HepG2 (cell line): Measurements from ENCODE around the gene HEXIM1. TPM values are rescaled to one million over a fixed set of nuclear protein-coding genes. Genes with fewer than 3 reads are reported as not detected.

ENCODE experiments used
- AGO2 ChIP-seq: fragments of 200-400 bp; formaldehyde crosslinking; optimal IDR thresholded peaks from 2 replicates; pipeline ENCODE3; 2017; ENCODE audit warnings: mild to moderate bottlenecking, low read depth, low read length, moderate library complexity
- CBX2 ChIP-seq, 2 experiments: fragments of 200-600 bp in 1 of 2; sonication (generic); formaldehyde crosslinking in 1 of 2; IDR thresholded peaks; 2 replicates each; pipeline versions ENCODE4 v1.7.0 to v1.8.1; 2018 to 2022; ENCODE audit warnings: low read depth in 2 of 2, low read length in 1 of 2, mild to moderate bottlenecking in 1 of 2, missing genetic modification reagents in 1 of 2
- CC2D1A ChIP-seq: sonication (generic); formaldehyde crosslinking; IDR thresholded peaks from 2 replicates; pipeline ENCODE4 v1.8.1; 2023; ENCODE audit warnings: mild to moderate bottlenecking, missing genetic modification reagents
- FOXM1 ChIP-seq: sonication (generic); formaldehyde crosslinking; IDR thresholded peaks from 2 replicates; pipeline ENCODE4 v1.5.0; 2020; ENCODE audit warnings: missing genetic modification reagents
- MAZ ChIP-seq, 2 experiments: sonication (generic) in 1 of 2; formaldehyde crosslinking in 1 of 2; IDR thresholded peaks; 2 replicates each; pipeline versions ENCODE4 v1.5.0 to v1.6.1; 2012 to 2020; ENCODE audit warnings: low read depth in 2 of 2, mild to moderate bottlenecking in 2 of 2, borderline replicate concordance in 1 of 2, improper control_type of control experiment in 1 of 2, low read length in 1 of 2, missing genetic modification reagents in 1 of 2, moderate library complexity in 1 of 2
- POGZ ChIP-seq: sonication (generic); formaldehyde crosslinking; IDR thresholded peaks from 2 replicates; pipeline ENCODE4 v1.4.0; 2020; ENCODE audit warnings: mild to moderate bottlenecking, missing genetic modification reagents
- RFX1 ChIP-seq: fragments of 450-650 bp; IDR thresholded peaks from 2 replicates; pipeline ENCODE4 v1.6.1; 2017
- SAFB2 ChIP-seq: sonication (generic); formaldehyde crosslinking; IDR thresholded peaks from 2 replicates; pipeline ENCODE4 v1.5.1; 2020; ENCODE audit warnings: missing genetic modification reagents, low read depth, mild to moderate bottlenecking, borderline replicate concordance
- SUZ12 ChIP-seq: fragments of 150-350 bp; IDR thresholded peaks from 2 replicates; pipeline ENCODE4 v1.6.1; 2014; ENCODE audit warnings: low read depth, low read length
- TERF1 ChIP-seq: sonication (generic); formaldehyde crosslinking; IDR thresholded peaks from 2 replicates; pipeline ENCODE4 v1.8.0; 2022; ENCODE audit warnings: mild to moderate bottlenecking, missing genetic modification reagents, moderate library complexity
- ZFP90 ChIP-seq: sonication (generic); formaldehyde crosslinking; IDR thresholded peaks from 2 replicates; pipeline ENCODE4 v1.8.0; 2022; ENCODE audit warnings: missing genetic modification reagents, mild to moderate bottlenecking, inconsistent platforms, borderline replicate concordance
- ZNF275 ChIP-seq: sonication (generic); formaldehyde crosslinking; IDR thresholded peaks from 2 replicates; pipeline ENCODE4 v1.8.0; 2022; ENCODE audit warnings: missing genetic modification reagents, mild to moderate bottlenecking, inconsistent platforms, borderline replicate concordance
- ZNF333 ChIP-seq: sonication (generic); formaldehyde crosslinking; IDR thresholded peaks from 2 replicates; pipeline ENCODE4 v1.4.0; 2020; ENCODE audit warnings: mild to moderate bottlenecking, missing genetic modification reagents, borderline replicate concordance
- ZNF724P ChIP-seq: sonication (generic); formaldehyde crosslinking; IDR thresholded peaks from 2 replicates; pipeline ENCODE4 v1.8.0; 2022; ENCODE audit warnings: missing genetic modification reagents, borderline replicate concordance
- ZNF761 ChIP-seq: sonication (generic); formaldehyde crosslinking; conservative IDR thresholded peaks from 2 replicates; pipeline ENCODE4 v1.4.0; 2020; ENCODE audit warnings: mild to moderate bottlenecking, missing genetic modification reagents
- ZNF766 ChIP-seq: sonication (generic); formaldehyde crosslinking; IDR thresholded peaks from 2 replicates; pipeline ENCODE4 v1.5.0; 2020; ENCODE audit warnings: missing genetic modification reagents, borderline replicate concordance
- ZNF776 ChIP-seq: sonication (generic); formaldehyde crosslinking; IDR thresholded peaks from 2 replicates; pipeline ENCODE4 v1.4.0; 2020; ENCODE audit warnings: mild to moderate bottlenecking, missing genetic modification reagents
- polyA plus RNA-seq, 8 experiments: library from polyadenylated mRNA; depleted of rRNA in 3 of 8; stranded (reverse) in 7 of 8; unstranded in 1 of 8; fragments of >200 nt; fragmentation: Illumina TruSeq in 4 of 8; extraction: Trizol in 4 of 8; gene quantifications; 2 replicates each; pipeline versions ENCODE4 v1.2.1 to v1.2.3, GENCODE V29; 2011 to 2016; ENCODE audit warnings: low read depth in 4 of 8, missing spikeins in 1 of 8, mixed read lengths in 1 of 8; ENCODE audit not compliant: insufficient read depth in 1 of 8
- total RNA-seq, 5 experiments: library from RNA; depleted of rRNA; stranded (reverse); fragments of >200 nt; fragmentation: Illumina TruSeq; extraction: Trizol; gene quantifications; 2 replicates each; pipeline ENCODE4 v1.2.3, GENCODE V29; 2016; ENCODE audit warnings: low read depth in 1 of 5
- TF ChIP-seq, protein P1 (sequence below): sonication (generic); formaldehyde crosslinking; IDR thresholded peaks from 2 replicates; pipeline ENCODE4 v1.8.0; 2022; ENCODE audit warnings: missing genetic modification reagents, mild to moderate bottlenecking, borderline replicate concordance
- TF ChIP-seq, protein P2 (sequence below): sonication (generic); formaldehyde crosslinking; IDR thresholded peaks from 2 replicates; pipeline ENCODE4 v1.4.0; 2020; ENCODE audit warnings: mild to moderate bottlenecking, missing genetic modification reagents
- TF ChIP-seq, protein P3 (sequence below): sonication (generic); formaldehyde crosslinking; IDR thresholded peaks from 2 replicates; pipeline ENCODE4; 2020; ENCODE audit warnings: missing genetic modification reagents, mild to moderate bottlenecking, borderline replicate concordance

The HEXIM1 gene
- total and polyA plus RNA-seq, 2 of the 13 experiments (the other 11 are each of a cell fraction or from before 2014, with no cell fraction given): 10.5 to 16.6 TPM

DNA sequence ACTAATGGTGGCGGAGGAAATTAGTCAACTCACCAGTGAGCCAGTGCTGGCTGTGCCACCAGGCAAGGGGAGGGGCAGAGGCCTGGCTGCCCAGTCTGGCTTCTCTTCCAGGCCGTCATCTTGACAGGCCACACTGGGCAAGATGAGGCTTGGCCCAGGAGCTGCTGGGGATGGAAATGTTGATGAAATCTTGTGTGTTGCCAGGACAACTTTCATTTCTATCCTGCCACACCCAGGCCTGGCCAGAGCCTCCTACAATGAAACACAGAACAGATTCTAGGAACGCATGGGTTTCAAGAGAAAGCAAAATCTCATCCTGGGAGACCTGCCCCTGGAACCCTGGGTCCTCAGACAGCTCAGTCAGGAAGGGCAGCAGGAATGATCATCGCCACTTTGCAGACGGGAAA, 22.7 kb downstream of the HEXIM1 start (continued):
- TF ChIP-seq, protein P1, sequence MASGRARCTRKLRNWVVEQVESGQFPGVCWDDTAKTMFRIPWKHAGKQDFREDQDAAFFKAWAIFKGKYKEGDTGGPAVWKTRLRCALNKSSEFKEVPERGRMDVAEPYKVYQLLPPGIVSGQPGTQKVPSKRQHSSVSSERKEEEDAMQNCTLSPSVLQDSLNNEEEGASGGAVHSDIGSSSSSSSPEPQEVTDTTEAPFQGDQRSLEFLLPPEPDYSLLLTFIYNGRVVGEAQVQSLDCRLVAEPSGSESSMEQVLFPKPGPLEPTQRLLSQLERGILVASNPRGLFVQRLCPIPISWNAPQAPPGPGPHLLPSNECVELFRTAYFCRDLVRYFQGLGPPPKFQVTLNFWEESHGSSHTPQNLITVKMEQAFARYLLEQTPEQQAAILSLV: no peak
- TF ChIP-seq SAFB2 (CRISPR knock-in tag) (no peak), TERF1 (CRISPR knock-in tag) (peak; percentile 49; the same call in 1 of the 2 replicates), RFX1 (peak; percentile 54; the same call in 1 of the 2 replicates), ZNF724P (peak; percentile 80), FOXM1 (CRISPR knock-in tag) (no peak), ZNF776 (CRISPR knock-in tag) (0 out of 2 replicates have a peak, but pooled peaks have one; percentile 58), MAZ (IDR thresholded peaks at IDR 0.05; ENCODE audit: borderline replicate concordance, low read depth, low read length) (no peak), MAZ (CRISPR knock-in tag; IDR thresholded peaks at IDR 0.05; ENCODE audit: low read depth) (no peak), CBX2 (IDR thresholded peaks at IDR 0.05; ENCODE audit: low read depth, low read length) (no peak), CBX2 (CRISPR knock-in tag; IDR thresholded peaks at IDR 0.05; ENCODE audit: low read depth) (0 out of 2 replicates have a peak, but pooled peaks have one; percentile 21), POGZ (CRISPR knock-in tag) (peak; percentile 19; the same call in 1 of the 2 replicates), SUZ12 (no peak), ZNF761 (CRISPR knock-in tag) (0 out of 2 replicates have a peak, but pooled peaks have one; percentile 3), CC2D1A (CRISPR knock-in tag) (peak; percentile 64; the same call in 1 of the 2 replicates), ZFP90 (CRISPR knock-in tag) (peak; percentile 89; the same call in 1 of the 2 replicates), AGO2 (peak; percentile 68), ZNF275 (0 out of 2 replicates have a peak, but pooled peaks have one; percentile 45), ZNF333 (CRISPR knock-in tag) (peak; percentile 90; the same call in 1 of the 2 replicates), ZNF766 (CRISPR knock-in tag) (no peak)
- TF ChIP-seq, protein P2, sequence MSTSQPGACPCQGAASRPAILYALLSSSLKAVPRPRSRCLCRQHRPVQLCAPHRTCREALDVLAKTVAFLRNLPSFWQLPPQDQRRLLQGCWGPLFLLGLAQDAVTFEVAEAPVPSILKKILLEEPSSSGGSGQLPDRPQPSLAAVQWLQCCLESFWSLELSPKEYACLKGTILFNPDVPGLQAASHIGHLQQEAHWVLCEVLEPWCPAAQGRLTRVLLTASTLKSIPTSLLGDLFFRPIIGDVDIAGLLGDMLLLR (CRISPR knock-in tag): peak; percentile 80
- TF ChIP-seq, protein P3, sequence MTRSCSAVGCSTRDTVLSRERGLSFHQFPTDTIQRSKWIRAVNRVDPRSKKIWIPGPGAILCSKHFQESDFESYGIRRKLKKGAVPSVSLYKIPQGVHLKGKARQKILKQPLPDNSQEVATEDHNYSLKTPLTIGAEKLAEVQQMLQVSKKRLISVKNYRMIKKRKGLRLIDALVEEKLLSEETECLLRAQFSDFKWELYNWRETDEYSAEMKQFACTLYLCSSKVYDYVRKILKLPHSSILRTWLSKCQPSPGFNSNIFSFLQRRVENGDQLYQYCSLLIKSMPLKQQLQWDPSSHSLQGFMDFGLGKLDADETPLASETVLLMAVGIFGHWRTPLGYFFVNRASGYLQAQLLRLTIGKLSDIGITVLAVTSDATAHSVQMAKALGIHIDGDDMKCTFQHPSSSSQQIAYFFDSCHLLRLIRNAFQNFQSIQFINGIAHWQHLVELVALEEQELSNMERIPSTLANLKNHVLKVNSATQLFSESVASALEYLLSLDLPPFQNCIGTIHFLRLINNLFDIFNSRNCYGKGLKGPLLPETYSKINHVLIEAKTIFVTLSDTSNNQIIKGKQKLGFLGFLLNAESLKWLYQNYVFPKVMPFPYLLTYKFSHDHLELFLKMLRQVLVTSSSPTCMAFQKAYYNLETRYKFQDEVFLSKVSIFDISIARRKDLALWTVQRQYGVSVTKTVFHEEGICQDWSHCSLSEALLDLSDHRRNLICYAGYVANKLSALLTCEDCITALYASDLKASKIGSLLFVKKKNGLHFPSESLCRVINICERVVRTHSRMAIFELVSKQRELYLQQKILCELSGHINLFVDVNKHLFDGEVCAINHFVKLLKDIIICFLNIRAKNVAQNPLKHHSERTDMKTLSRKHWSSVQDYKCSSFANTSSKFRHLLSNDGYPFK (CRISPR knock-in tag): 0 out of 2 replicates have a peak, but pooled peaks have one; percentile 9
